RWPE1 (cell line): ENCODE data around the gene MAP2K3.
A peak's percentile ranks its signal among the peaks of the same experiment; 100 is the strongest.

Source experiments
- CTCF ChIA-PET: fragments of 350-600 bp; sonication (Branson Sonifier 250); formaldehyde crosslinking; extraction: SDS; loops from one replicate; lab custom pipeline; 2021; lab: Yijun Ruan, JAX
- POLR2A ChIA-PET: fragments of 400-600 bp; formaldehyde crosslinking; extraction: SDS; loops from one replicate; lab custom pipeline; 2020; ENCODE audit warnings: antibody characterized with exemption; ENCODE audit not compliant: low non-redundant PET; lab: Yijun Ruan, JAX
- DNase-seq: peaks from one replicate; pipeline ENCODE4 v3.0.0; 2012; ENCODE audit warnings: low spot score
- H3K27ac ChIP-seq: fragments of 450-650 bp; 2 replicates; pipeline ENCODE4 v1.5.1; 2017
- CTCF ChIP-seq: fragments of 450-650 bp; conservative IDR thresholded peaks from 2 replicates; pipeline ENCODE4 v1.5.1; 2017; ENCODE audit warnings: low read depth, mild to moderate bottlenecking

MAP2K3 gene

GRCh38 chr17:21242026-21242697, 42.3 kb upstream of the MAP2K3 start:
- 0 out of 2 replicates have a peak overlapping the region, but pooled peaks have one; percentile 7 for H3K27ac ChIP-seq
- no peak for TF ChIP-seq CTCF
- DNase-seq, result no peak
- CTCF ChIA-PET, result interaction anchor here (0.5 to 0.7 kb wide), 2 partner anchors 123 to 572 kb away, joined by 3 read pairs; no protein-coding TSS in a partner anchor
- POLR2A ChIA-PET, result interaction anchor here (0.5 kb wide), 1 partner anchor 58 kb away, joined by 8 read pairs; no protein-coding TSS in a partner anchor

- no peak for DNase-seq
- POLR2A ChIA-PET, result interaction anchor here (0.5 kb wide), 1 partner anchor 57 kb away, joined by 8 read pairs; no protein-coding TSS in a partner anchor
- H3K27ac ChIP-seq, result no peak overlapping the region
- TF ChIP-seq CTCF, result no peak
- CTCF ChIA-PET, result no interaction called here
Observed at GRCh38 chr17:21242780-21243515, 41.6 kb upstream of the MAP2K3 start.

- no peak for TF ChIP-seq CTCF
- no peak overlapping the region for H3K27ac ChIP-seq
- ChIA-PET CTCF (no interaction called here), POLR2A (interaction anchor here (0.6 kb wide), 1 partner anchor 44 kb away, joined by 3 read pairs; no protein-coding TSS in a partner anchor)
- no peak for DNase-seq
Observed at GRCh38 chr17:21243516-21244303, 40.8 kb upstream of the MAP2K3 start.

- ChIA-PET POLR2A (no interaction called here), CTCF (no interaction called here)
- no peak for TF ChIP-seq CTCF
- no peak for DNase-seq
- H3K27ac ChIP-seq, result no peak overlapping the region
Observed at GRCh38 chr17:21245639-21246084, 38.8 kb upstream of the MAP2K3 start.

GRCh38 chr17:21246698-21247097, 37.8 kb upstream of the MAP2K3 start:
- TF ChIP-seq CTCF, result no peak
- POLR2A ChIA-PET, result no interaction called here
- CTCF ChIA-PET, result no interaction called here

More at GRCh38 chr17:21246698-21247097, 37.8 kb upstream of the MAP2K3 start:
- H3K27ac ChIP-seq, result no peak overlapping the region
- DNase-seq, result no peak
